ENCODE results near the gene NEB.

NEB gene

GRCh38 chr2:151682459-151683003 is 51.7 kb downstream of the NEB start:
- no peak overlapping the region for H3K4me3 Mint-ChIP-seq
- TF ChIP-seq, protein P1, sequence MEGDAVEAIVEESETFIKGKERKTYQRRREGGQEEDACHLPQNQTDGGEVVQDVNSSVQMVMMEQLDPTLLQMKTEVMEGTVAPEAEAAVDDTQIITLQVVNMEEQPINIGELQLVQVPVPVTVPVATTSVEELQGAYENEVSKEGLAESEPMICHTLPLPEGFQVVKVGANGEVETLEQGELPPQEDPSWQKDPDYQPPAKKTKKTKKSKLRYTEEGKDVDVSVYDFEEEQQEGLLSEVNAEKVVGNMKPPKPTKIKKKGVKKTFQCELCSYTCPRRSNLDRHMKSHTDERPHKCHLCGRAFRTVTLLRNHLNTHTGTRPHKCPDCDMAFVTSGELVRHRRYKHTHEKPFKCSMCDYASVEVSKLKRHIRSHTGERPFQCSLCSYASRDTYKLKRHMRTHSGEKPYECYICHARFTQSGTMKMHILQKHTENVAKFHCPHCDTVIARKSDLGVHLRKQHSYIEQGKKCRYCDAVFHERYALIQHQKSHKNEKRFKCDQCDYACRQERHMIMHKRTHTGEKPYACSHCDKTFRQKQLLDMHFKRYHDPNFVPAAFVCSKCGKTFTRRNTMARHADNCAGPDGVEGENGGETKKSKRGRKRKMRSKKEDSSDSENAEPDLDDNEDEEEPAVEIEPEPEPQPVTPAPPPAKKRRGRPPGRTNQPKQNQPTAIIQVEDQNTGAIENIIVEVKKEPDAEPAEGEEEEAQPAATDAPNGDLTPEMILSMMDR (IDR thresholded peaks at IDR 0.05; ENCODE audit: unreplicated experiment in 3 of 3), result no peak

DNA sequence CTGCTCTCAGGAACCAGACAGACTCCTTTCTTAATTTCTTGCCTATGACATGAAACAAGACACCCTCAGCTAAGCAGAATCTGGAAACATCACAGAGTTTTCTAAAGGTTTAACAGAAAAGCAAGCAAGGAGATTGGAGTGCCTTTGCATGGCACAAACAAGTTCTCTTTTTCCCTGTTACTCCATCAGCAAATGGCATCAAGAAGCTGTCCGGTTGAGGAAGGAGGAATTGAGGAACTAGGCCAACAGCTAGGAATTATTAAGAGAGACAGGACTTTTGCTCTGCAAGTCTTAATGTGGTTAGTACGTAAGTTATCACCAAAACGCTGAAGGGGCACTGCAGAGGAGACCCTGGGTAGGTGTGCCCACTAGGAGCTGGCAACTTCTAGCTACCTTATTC is 53.2 kb downstream of the NEB start:
- TF ChIP-seq, protein P1 (IDR thresholded peaks at IDR 0.05; ENCODE audit: unreplicated experiment in 3 of 3), result no peak
- Mint-ChIP-seq H3K36me3 (ENCODE audit: low read depth) (no peaks in the 10 kb centered on the region), H3K9me3 (no peaks in the 10 kb centered on the region), H3K27ac (no peak overlapping the region), H3K27me3 (ENCODE audit: low read depth) (no peaks in the 10 kb centered on the region), H3K4me3 (no peak overlapping the region), H3K4me1 (no peaks in the 10 kb centered on the region)

More at GRCh38 chr2:151682459-151683003, 51.7 kb downstream of the NEB start:
- no peaks in the 10 kb centered on the region for H3K9me3 Mint-ChIP-seq
- H3K36me3 Mint-ChIP-seq (ENCODE audit: low read depth), result no peaks in the 10 kb centered on the region
- no peaks in the 10 kb centered on the region for H3K27me3 Mint-ChIP-seq (ENCODE audit: low read depth)
- no peak overlapping the region for H3K27ac Mint-ChIP-seq
- no peaks in the 10 kb centered on the region for H3K4me1 Mint-ChIP-seq

DNA sequence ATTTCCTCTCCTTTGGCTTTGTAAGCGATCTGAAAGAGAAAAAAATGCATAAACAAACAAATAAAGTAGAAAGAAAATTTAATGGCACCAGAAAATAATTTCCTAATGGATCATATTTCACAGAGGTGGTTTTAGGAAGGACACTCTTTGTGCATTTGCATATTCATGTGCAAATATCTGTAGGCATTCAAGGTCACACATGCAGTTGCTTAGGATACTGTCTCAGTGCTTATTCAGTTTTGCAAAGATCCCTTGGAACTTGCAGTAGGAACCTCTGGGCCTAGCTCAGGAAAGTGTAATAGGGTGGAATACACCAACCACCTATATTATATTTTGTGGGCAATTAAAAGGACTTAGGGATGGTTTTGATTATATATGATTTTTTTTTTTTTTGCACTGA is 54.3 kb downstream of the NEB start:
- Mint-ChIP-seq H3K4me1 (no peaks in the 10 kb centered on the region), H3K4me3 (no peak overlapping the region), H3K27ac (no peak overlapping the region), H3K27me3 (ENCODE audit: low read depth) (no peaks in the 10 kb centered on the region), H3K9me3 (no peaks in the 10 kb centered on the region), H3K36me3 (ENCODE audit: low read depth) (no peaks in the 10 kb centered on the region)
- TF ChIP-seq, protein P1 (IDR thresholded peaks at IDR 0.05; ENCODE audit: unreplicated experiment in 3 of 3), result no peak

- TF ChIP-seq, protein P1 (IDR thresholded peaks at IDR 0.05; ENCODE audit: unreplicated experiment in 3 of 3), result no peak
- no peak overlapping the region for H3K27ac Mint-ChIP-seq
- no peaks in the 10 kb centered on the region for H3K36me3 Mint-ChIP-seq (ENCODE audit: low read depth)
- H3K4me1 Mint-ChIP-seq, result no peaks in the 10 kb centered on the region
- H3K9me3 Mint-ChIP-seq, result no peaks in the 10 kb centered on the region
- no peaks in the 10 kb centered on the region for H3K27me3 Mint-ChIP-seq (ENCODE audit: low read depth)
- H3K4me3 Mint-ChIP-seq, result no peak overlapping the region
Measured at GRCh38 chr2:151678849-151679248, 55.4 kb downstream of the NEB start.

- Mint-ChIP-seq H3K27me3 (ENCODE audit: low read depth) (no peaks in the 10 kb centered on the region), H3K4me3 (no peak overlapping the region), H3K36me3 (ENCODE audit: low read depth) (no peaks in the 10 kb centered on the region), H3K4me1 (peaks cover 8% of the 10 kb centered on the region), H3K27ac (no peak overlapping the region), H3K9me3 (no peaks in the 10 kb centered on the region)
- TF ChIP-seq, protein P1 (IDR thresholded peaks at IDR 0.05; ENCODE audit: unreplicated experiment in 3 of 3), result no peak
Measured at GRCh38 chr2:151673016-151673415, 61.3 kb downstream of the NEB start.

- H3K27me3 Mint-ChIP-seq (ENCODE audit: low read depth), result no peaks in the 10 kb centered on the region
- no peaks in the 10 kb centered on the region for H3K9me3 Mint-ChIP-seq
- TF ChIP-seq, protein P1 (IDR thresholded peaks at IDR 0.05; ENCODE audit: unreplicated experiment in 3 of 3), result no peak
- no peak overlapping the region for H3K27ac Mint-ChIP-seq
- no peaks in the 10 kb centered on the region for H3K36me3 Mint-ChIP-seq (ENCODE audit: low read depth)
- no peak overlapping the region for H3K4me3 Mint-ChIP-seq
- peaks cover 8% of the 10 kb centered on the region for H3K4me1 Mint-ChIP-seq
Measured at GRCh38 chr2:151672277-151672676, 62.0 kb downstream of the NEB start.

All from nephron (organoid).